Esophagus squamous epithelium (tissue), 5 donors: ENCODE measurements around the gene UBE2D2. TPM values are rescaled to one million over a fixed set of nuclear protein-coding genes. Genes with fewer than 3 reads are reported as not detected.
A peak's percentile ranks its signal among the peaks of the same experiment; 100 is the strongest.

Source experiments
- DNase-seq: peaks from one replicate; lab custom pipeline; 2025; lab: John Stamatoyannopoulos, UW
- H3K27ac ChIP-seq, 4 donors: fragments of 200-600 bp; sonication (generic); one replicate each; pipeline ENCODE4 v1.5.1; 2016 to 2019; ENCODE audit warnings: mild to moderate bottlenecking in 1 of 4
- H3K27me3 ChIP-seq, 4 donors: fragments of 200-600 bp; sonication (generic); 1 replicate in 3 of 4; 2 replicates in 1 of 4; pipeline versions ENCODE4 v1.5.1 to v1.6.0; 2017 to 2021; ENCODE audit warnings: antibody characterized with exemption in 1 of 4
- H3K36me3 ChIP-seq, 3 donors: fragments of 200-600 bp; sonication (generic); one replicate each; pipeline ENCODE4 v1.5.1; 2016 to 2019
- H3K4me1 ChIP-seq, 3 donors: fragments of 200-600 bp; sonication (generic); one replicate each; pipeline ENCODE4 v1.5.1; 2017 to 2019
- H3K4me3 ChIP-seq, 4 donors: fragments of 200-600 bp; sonication (generic); 1 replicate in 3 of 4; 2 replicates in 1 of 4; pipeline ENCODE4 v1.5.1; 2016 to 2019; ENCODE audit warnings: mild to moderate bottlenecking in 2 of 4, moderate library complexity in 1 of 4
- H3K9me3 ChIP-seq, 3 donors: fragments of 200-600 bp; sonication (generic); one replicate each; pipeline ENCODE4 v1.5.1; 2016 to 2019
- CTCF ChIP-seq, 6 experiments: fragments of 450-650 bp in 4 of 6; fragments of 200-600 bp in 2 of 6; sonication (generic) in 2 of 6; IDR thresholded peaks; one replicate each; pipeline ENCODE4 v1.5.1; 2016 to 2019; ENCODE audit warnings: antibody characterized with exemption in 6 of 6, mild to moderate bottlenecking in 4 of 6, moderate library complexity in 4 of 6
- POLR2A ChIP-seq, 4 donors: fragments of 450-650 bp; IDR thresholded peaks; one replicate each; pipeline ENCODE4 v1.6.1; 2017; ENCODE audit warnings: antibody characterized with exemption in 4 of 4, mild to moderate bottlenecking in 4 of 4, moderate library complexity in 3 of 4
- WGBS, 2 donors: methylation state at CpG; one replicate each; pipeline ENCODE4 v1.1.5; 2018; 5-methylcytosine and 5-hydroxymethylcytosine counted together
- intact Hi-C: fragments of 100-400 bp; cut with DNase I; formaldehyde crosslinking; loops from one replicate; pipeline ENCODE4 v1.15.0; 2022
- total RNA-seq, 4 donors: library from RNA; depleted of rRNA; stranded (reverse); fragments of >200 nt; gene quantifications; one replicate each; pipeline ENCODE4 v1.1.0, GENCODE V29; 2016
- donor health status: DM: yes; HTN: yes; CAD: no.

The UBE2D2 gene
- total RNA-seq, 4 donors from 2014 or later, result 63.7 to 85.4 (median 81.1) TPM

DNA sequence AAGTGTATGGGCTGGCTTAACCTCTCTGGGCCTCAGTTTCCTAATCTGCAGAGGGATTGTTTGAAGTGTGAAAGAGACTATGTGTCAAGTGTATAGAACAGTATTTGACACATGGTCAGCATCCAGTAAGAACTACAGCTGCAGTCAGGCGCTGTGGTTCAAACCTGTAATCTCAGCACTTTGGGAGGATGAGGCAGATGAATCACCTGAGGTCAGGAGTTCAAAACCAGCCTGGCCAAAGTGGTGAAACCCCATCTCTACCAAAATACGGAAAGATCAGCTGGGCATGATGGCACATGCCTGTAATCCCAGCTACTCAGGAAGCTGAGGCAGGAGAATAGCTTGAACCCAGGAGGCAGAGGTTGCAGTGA lies 46.7 kb upstream of the UBE2D2 start:
- TF ChIP-seq CTCF (IDR thresholded peaks at IDR 0.05), result no peak
- TF ChIP-seq POLR2A (IDR thresholded peaks at IDR 0.05), result no peak
- intact Hi-C loops, result loop anchor here (5.0 kb wide), 1 partner anchor 92 kb away; no protein-coding TSS in a partner anchor

DNA sequence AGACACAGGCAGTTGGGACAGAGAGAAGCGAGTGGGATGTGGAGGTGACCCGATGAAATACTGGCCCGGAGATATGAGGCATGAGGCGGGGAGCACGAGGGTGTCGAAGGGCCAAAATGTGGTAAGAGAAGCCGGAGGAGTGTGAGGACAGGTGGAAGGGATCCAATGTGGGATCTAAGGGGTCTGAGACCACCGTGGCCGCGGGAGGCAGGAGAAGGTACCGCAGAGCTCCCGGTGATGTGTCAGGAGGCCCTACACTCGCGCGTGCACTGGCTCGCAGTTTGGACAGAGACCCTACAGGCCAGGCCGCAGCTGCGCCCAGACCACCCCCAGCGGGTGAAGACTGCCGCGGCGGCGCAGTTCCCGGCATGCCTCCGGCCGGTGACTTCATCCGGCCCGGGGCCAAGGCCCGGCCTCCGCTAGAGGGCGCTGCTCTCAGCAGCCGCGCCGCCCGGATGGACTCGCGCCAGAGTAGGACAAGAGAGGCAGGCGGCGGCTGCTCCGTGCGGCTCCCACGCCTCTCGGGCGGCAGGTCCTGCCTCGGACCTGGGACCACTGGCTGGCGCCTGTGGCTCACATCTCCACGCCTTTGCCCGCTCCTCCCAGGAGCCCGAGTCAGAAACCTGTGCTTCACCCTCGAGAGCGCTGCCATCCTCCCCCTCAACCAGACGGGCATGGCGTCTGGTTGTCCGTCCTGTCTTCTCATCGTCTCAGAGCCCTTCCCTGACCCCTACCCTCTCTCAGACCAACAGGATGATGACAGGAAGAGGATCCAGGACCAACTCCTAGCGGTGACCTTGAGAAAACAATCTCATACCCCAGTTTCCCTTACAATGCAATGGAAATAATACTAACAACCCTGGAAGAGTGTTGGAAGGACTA lies 43.2 kb upstream of the UBE2D2 start:
- Histone ChIP-seq H3K9me3 (no peaks in the 10 kb centered on the region), H3K36me3 (no peaks in the 10 kb centered on the region), H3K4me1 (peaks cover 5 to 28% (median 9%) of the 10 kb centered on the region in 3 donors), H3K27ac (peak overlapping the region; percentile 90 to 94 (median 90)), H3K27me3 (no peaks in the 10 kb centered on the region), H3K4me3 (peak overlapping the region; percentile 50 to 73 (median 62))
- WGBS, 2 donors, result 7 to 20% methylated on average over 12 to 34 of the region's 56 CpGs
- TF ChIP-seq POLR2A (IDR thresholded peaks at IDR 0.05) (peak in 2 of 4 donors; percentile 29 to 72), CTCF (IDR thresholded peaks at IDR 0.05) (peak; percentile 97 to 99 (median 98))
- intact Hi-C loops, result no loop called here
- peak; percentile 32 for DNase-seq

More for the DNA sequence above, 46.7 kb upstream of the UBE2D2 start:
- WGBS, 2 donors, result 0 to 80% methylated on average over 1 of the region's 2 CpGs
- no peak for DNase-seq
- Histone ChIP-seq H3K4me1 (peaks cover 11 to 43% (median 17%) of the 10 kb centered on the region in 3 donors), H3K4me3 (no peak overlapping the region), H3K36me3 (no peaks in the 10 kb centered on the region), H3K9me3 (no peaks in the 10 kb centered on the region), H3K27me3 (no peaks in the 10 kb centered on the region), H3K27ac (peak overlapping the region in 2 of 4 donors; percentile 19 to 27)

- H3K36me3 ChIP-seq, result no peaks in the 10 kb centered on the region
- intact Hi-C loops, result no loop called here
- no peaks in the 10 kb centered on the region for H3K27me3 ChIP-seq
- no peak for DNase-seq
- 67 to 78% methylated on average over 6 to 7 of the region's 10 CpGs for WGBS, 2 donors
- TF ChIP-seq POLR2A (IDR thresholded peaks at IDR 0.05) (no peak), CTCF (IDR thresholded peaks at IDR 0.05) (no peak)
- peaks cover 0 to 31% (median 16%) of the 10 kb centered on the region in 3 donors for H3K4me1 ChIP-seq
- no peaks in the 10 kb centered on the region for H3K9me3 ChIP-seq
- no peak overlapping the region for H3K4me3 ChIP-seq
- H3K27ac ChIP-seq, result no peak overlapping the region
These were observed 37.3 kb upstream of the UBE2D2 start for GRCh38 chr5:139523635-139524445.

GRCh38 chr5:139524446-139524845 lies 36.7 kb upstream of the UBE2D2 start:
- H3K4me1 ChIP-seq, result peaks cover 0 to 34% (median 16%) of the 10 kb centered on the region in 3 donors
- intact Hi-C loops, result no loop called here
- WGBS, 2 donors, result 93 to 100% methylated on average over 2 of the region's 4 CpGs
- H3K27me3 ChIP-seq, result no peaks in the 10 kb centered on the region
- H3K27ac ChIP-seq, result no peak overlapping the region
- no peak overlapping the region for H3K4me3 ChIP-seq
- H3K9me3 ChIP-seq, result no peaks in the 10 kb centered on the region
- H3K36me3 ChIP-seq, result no peaks in the 10 kb centered on the region
- TF ChIP-seq CTCF (IDR thresholded peaks at IDR 0.05), result no peak
- TF ChIP-seq POLR2A (IDR thresholded peaks at IDR 0.05), result no peak
- DNase-seq, result no peak
